SK-N-SH treated with all-trans-retinoic acid at 6 μM for 48 hours (cell line): Measurements from ENCODE around the gene RELA.

Experiments used
- ATAC-seq: fragments of 200-7000 bp; cut with Tn5 transposase; 3 replicates; pipeline ENCODE4 v1.9.1; 2020; ENCODE audit warnings: mild to moderate bottlenecking, moderate library complexity
- ARNTL ChIP-seq: fragments of 450-650 bp; formaldehyde crosslinking; IDR thresholded peaks from 2 replicates; pipeline ENCODE4 v1.5.0; 2020; ENCODE audit warnings: low read depth, mild to moderate bottlenecking, moderate library complexity, borderline replicate concordance
- CREB5 ChIP-seq: fragments of 250-450 bp; sonication (Bioruptor Pico); IDR thresholded peaks from 2 replicates; pipeline ENCODE4 v1.5.1; 2020; ENCODE audit warnings: low read depth, mild to moderate bottlenecking, moderate library complexity
- CSDC2 ChIP-seq: fragments of 250-450 bp; sonication (Bioruptor Pico); IDR thresholded peaks from 2 replicates; pipeline ENCODE4 v1.5.0; 2020; ENCODE audit warnings: mild to moderate bottlenecking, moderate library complexity
- CSRNP3 ChIP-seq: fragments of 250-450 bp; sonication (Bioruptor Pico); IDR thresholded peaks from 2 replicates; pipeline ENCODE4 v1.5.1; 2021; ENCODE audit warnings: mild to moderate bottlenecking, moderate library complexity
- ESRRG ChIP-seq: fragments of 250-450 bp; sonication (Bioruptor Pico); IDR thresholded peaks from 2 replicates; pipeline ENCODE4 v1.6.1; 2021; ENCODE audit warnings: mild to moderate bottlenecking
- ISL1 ChIP-seq: fragments of 250-450 bp; sonication (Bioruptor Pico); IDR thresholded peaks from 2 replicates; pipeline ENCODE4 v2.1.2; 2022; ENCODE audit warnings: mild to moderate bottlenecking, moderate library complexity
- OSR1 ChIP-seq: fragments of 250-450 bp; sonication (Bioruptor Pico); IDR thresholded peaks from 2 replicates; pipeline ENCODE4 v1.8.0; 2022; ENCODE audit warnings: moderate library complexity, mild to moderate bottlenecking, inconsistent platforms
- PATZ1 ChIP-seq: fragments of 250-450 bp; sonication (Bioruptor Pico); IDR thresholded peaks from 2 replicates; pipeline ENCODE4 v1.8.0; 2020; ENCODE audit warnings: mild to moderate bottlenecking, moderate library complexity, borderline replicate concordance
- POU6F1 ChIP-seq: fragments of 250-450 bp; sonication (Bioruptor Pico); IDR thresholded peaks from 2 replicates; pipeline ENCODE4 v1.8.0; 2021; ENCODE audit warnings: low read depth, mild to moderate bottlenecking, moderate library complexity, borderline replicate concordance
- PPARA ChIP-seq: fragments of 250-450 bp; sonication (Bioruptor Pico); IDR thresholded peaks from 2 replicates; pipeline ENCODE4 v1.5.0; 2020; ENCODE audit warnings: mild to moderate bottlenecking, borderline replicate concordance
- RARB ChIP-seq: fragments of 250-450 bp; sonication (Bioruptor Pico); IDR thresholded peaks from 2 replicates; pipeline ENCODE4 v1.8.0; 2021; ENCODE audit warnings: mild to moderate bottlenecking, moderate library complexity
- SNAI2 ChIP-seq: fragments of 250-450 bp; sonication (Bioruptor Pico); IDR thresholded peaks from 2 replicates; pipeline ENCODE4 v1.5.0; 2020; ENCODE audit warnings: mild to moderate bottlenecking, moderate library complexity
- TCF4 ChIP-seq: fragments of 250-450 bp; sonication (Bioruptor Pico); IDR thresholded peaks from 2 replicates; pipeline ENCODE4 v1.8.0; 2021; ENCODE audit warnings: mild to moderate bottlenecking, moderate library complexity, borderline replicate concordance
- TOX ChIP-seq: fragments of 250-450 bp; sonication (Bioruptor Pico); IDR thresholded peaks from 2 replicates; pipeline ENCODE4 v1.8.0; 2021; ENCODE audit warnings: mild to moderate bottlenecking, moderate library complexity, borderline replicate concordance
- TSHZ2 ChIP-seq: fragments of 250-450 bp; sonication (Bioruptor Pico); IDR thresholded peaks from 2 replicates; pipeline ENCODE4 v1.5.0; 2020; ENCODE audit warnings: mild to moderate bottlenecking, moderate library complexity
- ZC3H10 ChIP-seq: fragments of 250-450 bp; sonication (Bioruptor Pico); IDR thresholded peaks from 2 replicates; pipeline ENCODE4 v1.5.1; 2021; ENCODE audit warnings: mild to moderate bottlenecking, moderate library complexity
- ZFP3 ChIP-seq: fragments of 250-450 bp; sonication (Bioruptor Pico); IDR thresholded peaks from 2 replicates; pipeline ENCODE4 v1.5.0; 2020; ENCODE audit warnings: mild to moderate bottlenecking, moderate library complexity
- ZFP30 ChIP-seq: fragments of 450-650 bp; formaldehyde crosslinking; IDR thresholded peaks from 2 replicates; pipeline ENCODE4 v1.5.0; 2022; ENCODE audit warnings: mild to moderate bottlenecking, moderate library complexity
- ZNF565 ChIP-seq: fragments of 450-650 bp; formaldehyde crosslinking; conservative IDR thresholded peaks from 2 replicates; pipeline ENCODE4 v1.5.0; 2020; ENCODE audit warnings: low read depth, mild to moderate bottlenecking, moderate library complexity
- ZNF70 ChIP-seq: fragments of 450-650 bp; formaldehyde crosslinking; IDR thresholded peaks from 2 replicates; pipeline ENCODE4 v1.5.0; 2020; ENCODE audit warnings: mild to moderate bottlenecking, moderate library complexity
- ZNF8 ChIP-seq: fragments of 450-650 bp; formaldehyde crosslinking; IDR thresholded peaks from 2 replicates; pipeline ENCODE4 v1.5.0; 2020; ENCODE audit warnings: mild to moderate bottlenecking, moderate library complexity

RELA gene

GRCh38 chr11:65700399-65700798 lies 37.7 kb upstream of the RELA start:
- no peak for ATAC-seq
- no peak for TF ChIP-seq ESRRG (CRISPR knock-in tag)
- TF ChIP-seq CSRNP3 (CRISPR knock-in tag): no peak
- TF ChIP-seq ZFP3 (CRISPR knock-in tag): no peak
- TF ChIP-seq POU6F1 (CRISPR knock-in tag): no peak
- no peak for TF ChIP-seq ARNTL (CRISPR knock-in tag)
- TF ChIP-seq PPARA: no peak
- no peak for TF ChIP-seq PATZ1 (CRISPR knock-in tag)
- TF ChIP-seq TOX (CRISPR knock-in tag): no peak
- no peak for TF ChIP-seq ZFP30
- no peak for TF ChIP-seq ZC3H10 (CRISPR knock-in tag)
- no peak for TF ChIP-seq SNAI2 (CRISPR knock-in tag)
- no peak for TF ChIP-seq ZNF70 (CRISPR knock-in tag)
- TF ChIP-seq ZNF8 (CRISPR knock-in tag): no peak

GRCh38 chr11:65699306-65699705 lies 36.6 kb upstream of the RELA start:
- ATAC-seq: no peak
- no peak for TF ChIP-seq ZC3H10 (CRISPR knock-in tag)
- no peak for TF ChIP-seq TSHZ2 (CRISPR knock-in tag)
- no peak for TF ChIP-seq POU6F1 (CRISPR knock-in tag)
- TF ChIP-seq ZNF565 (CRISPR knock-in tag): no peak
- TF ChIP-seq TOX (CRISPR knock-in tag): no peak
- no peak for TF ChIP-seq TCF4 (CRISPR knock-in tag)
- no peak for TF ChIP-seq ZFP3 (CRISPR knock-in tag)
- TF ChIP-seq CSDC2 (CRISPR knock-in tag): no peak
- no peak for TF ChIP-seq SNAI2 (CRISPR knock-in tag)
- no peak for TF ChIP-seq OSR1 (CRISPR knock-in tag)
- no peak for TF ChIP-seq ARNTL (CRISPR knock-in tag)
- no peak for TF ChIP-seq PPARA
- no peak for TF ChIP-seq ZFP30
- TF ChIP-seq RARB (CRISPR knock-in tag): no peak
- TF ChIP-seq ZNF70 (CRISPR knock-in tag): no peak
- TF ChIP-seq CREB5: no peak
- TF ChIP-seq ISL1: no peak
- TF ChIP-seq ZNF8 (CRISPR knock-in tag): no peak
- TF ChIP-seq, all 23 proteins: peak for 0
